Lower lobe of right lung (tissue), 2 donors: ENCODE measurements around the gene INPP5A. TPM values are rescaled to one million over a fixed set of nuclear protein-coding genes. Genes with fewer than 3 reads are reported as not detected.

Source experiments
- ATAC-seq, 2 donors: fragments of 200-7000 bp; cut with Tn5 transposase; one replicate each; pipeline ENCODE4 v1.9.1; 2020 to 2022; ENCODE audit warnings: mild to moderate bottlenecking in 2 of 2, moderate library complexity in 2 of 2
- DNase-seq: peaks from one replicate; pipeline ENCODE4 v3.0.0-alpha.2; 2020
- H3K27ac ChIP-seq: fragments of 200-600 bp; one replicate; pipeline ENCODE4 v1.8.0; 2022
- H3K27me3 ChIP-seq: fragments of 200-600 bp; one replicate; pipeline ENCODE4 v1.8.0; 2022; ENCODE audit warnings: low read depth
- H3K36me3 ChIP-seq: fragments of 200-600 bp; one replicate; pipeline ENCODE4 v1.8.0; 2022; ENCODE audit warnings: mild to moderate bottlenecking
- H3K4me1 ChIP-seq: fragments of 200-600 bp; one replicate; pipeline ENCODE4 v1.8.0; 2022
- H3K4me3 ChIP-seq: fragments of 200-600 bp; one replicate; pipeline ENCODE4 v1.8.0; 2022; ENCODE audit warnings: mild to moderate bottlenecking
- H3K9me3 ChIP-seq: fragments of 200-600 bp; one replicate; pipeline ENCODE4 v1.8.0; 2022
- CTCF ChIP-seq: fragments of 200-600 bp; IDR thresholded peaks from one replicate; pipeline ENCODE4 v1.8.0; 2022; ENCODE audit warnings: antibody characterized with exemption, mild to moderate bottlenecking
- intact Hi-C: fragments of 100-400 bp; cut with DNase I; formaldehyde crosslinking; loops from one replicate; pipeline ENCODE4 v1.11.0; 2022
- total RNA-seq: library from RNA; stranded (reverse); fragmentation: NEBNext Ultra II Directional; extraction: Animal tissue kit (Norgen Biotek cat#: 25700); gene quantifications from one replicate; pipeline ENCODE4 v1.2.1, GENCODE V29; 2021
- donor health status: DM: no; HTN: yes; CAD: no; lungs with severe emphysema.

The INPP5A gene
- total RNA-seq, 1 donor from 2014 or later, result 34.1 TPM

GRCh38 chr10:132563485-132564248 lies 26.1 kb downstream of the INPP5A start:
- ATAC-seq (no peak), DNase-seq (no peak)
- H3K9me3 ChIP-seq, result no peaks in the 10 kb centered on the region
- peaks cover 12% of the 10 kb centered on the region for H3K4me1 ChIP-seq
- no peak overlapping the region for H3K4me3 ChIP-seq
- intact Hi-C loops, result no loop called here
- no peak overlapping the region for H3K27ac ChIP-seq
- no peak for TF ChIP-seq CTCF
- no peaks in the 10 kb centered on the region for H3K27me3 ChIP-seq
- no peaks in the 10 kb centered on the region for H3K36me3 ChIP-seq

GRCh38 chr10:132564249-132564605 lies 26.6 kb downstream of the INPP5A start:
- Histone ChIP-seq H3K27me3 (no peaks in the 10 kb centered on the region), H3K9me3 (no peaks in the 10 kb centered on the region), H3K27ac (no peak overlapping the region), H3K4me1 (peaks cover 12% of the 10 kb centered on the region), H3K36me3 (no peaks in the 10 kb centered on the region), H3K4me3 (no peak overlapping the region)
- TF ChIP-seq CTCF, result no peak
- DNase-seq (no peak), ATAC-seq (no peak)
- intact Hi-C loops, result no loop called here

- no peaks in the 10 kb centered on the region for H3K27me3 ChIP-seq
- ATAC-seq, result no peak
- no peak overlapping the region for H3K4me3 ChIP-seq
- peaks cover 12% of the 10 kb centered on the region for H3K4me1 ChIP-seq
- H3K36me3 ChIP-seq, result no peaks in the 10 kb centered on the region
- TF ChIP-seq CTCF, result no peak
- H3K9me3 ChIP-seq, result no peaks in the 10 kb centered on the region
- intact Hi-C loops, result no loop called here
- no peak overlapping the region for H3K27ac ChIP-seq
- DNase-seq, result no peak
Observed at GRCh38 chr10:132564690-132565089, 27.1 kb downstream of the INPP5A start.

- intact Hi-C loops, result no loop called here
- no peak overlapping the region for H3K4me3 ChIP-seq
- no peaks in the 10 kb centered on the region for H3K9me3 ChIP-seq
- DNase-seq (no peak), ATAC-seq (no peak)
- H3K27ac ChIP-seq, result no peak overlapping the region
- H3K4me1 ChIP-seq, result peaks cover 13% of the 10 kb centered on the region
- no peaks in the 10 kb centered on the region for H3K36me3 ChIP-seq
- H3K27me3 ChIP-seq, result no peaks in the 10 kb centered on the region
- TF ChIP-seq CTCF, result no peak
Observed at GRCh38 chr10:132565516-132566209, 28.1 kb downstream of the INPP5A start.

- no peak for DNase-seq
- ATAC-seq, result no peak
- Histone ChIP-seq H3K9me3 (no peaks in the 10 kb centered on the region), H3K36me3 (no peaks in the 10 kb centered on the region), H3K27ac (no peak overlapping the region), H3K4me3 (no peak overlapping the region), H3K27me3 (no peaks in the 10 kb centered on the region), H3K4me1 (peaks cover 22% of the 10 kb centered on the region)
- intact Hi-C loops, result no loop called here
- no peak for TF ChIP-seq CTCF
Observed at GRCh38 chr10:132566892-132567291, 29.3 kb downstream of the INPP5A start.
